Mucosa of gallbladder (tissue), 1 donor: ENCODE measurements around the gene NRXN2. TPM values are rescaled to one million over a fixed set of nuclear protein-coding genes. Genes with fewer than 3 reads are reported as not detected.
"Not testable (repeated sequence)": the region's sequence is repeated elsewhere in the genome, so short reads cannot be mapped to it uniquely, and the experiment has no call there.

Experiments used
- DNase-seq: peaks from one replicate; pipeline ENCODE4 v3.0.0-alpha.2; 2020; ENCODE audit warnings: low spot score
- total RNA-seq: library from RNA; stranded (reverse); gene quantifications from one replicate; pipeline ENCODE4 v1.2.1, GENCODE V29; 2021
- donor health status: DM: no; HTN: no; CAD: no.

NRXN2 gene
- total RNA-seq, 1 donor from 2014 or later, result 8.1 TPM

DNA sequence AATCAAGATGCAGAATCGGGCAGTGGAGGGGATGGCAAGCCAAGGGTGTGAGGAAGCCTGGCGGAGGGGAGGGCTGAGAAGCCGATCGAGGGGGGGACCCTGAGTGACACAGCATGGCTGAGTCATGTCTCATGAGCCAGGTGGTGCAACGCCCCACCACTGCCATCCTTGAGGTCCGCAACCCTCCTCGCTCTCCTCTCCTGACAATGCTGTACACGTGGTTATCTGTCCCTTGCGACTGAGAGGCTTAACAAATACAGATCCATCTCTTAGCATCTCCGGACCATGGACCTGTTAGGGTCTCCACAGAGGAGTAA, 117.8 kb downstream of the NRXN2 start:
- no peak for DNase-seq

DNA sequence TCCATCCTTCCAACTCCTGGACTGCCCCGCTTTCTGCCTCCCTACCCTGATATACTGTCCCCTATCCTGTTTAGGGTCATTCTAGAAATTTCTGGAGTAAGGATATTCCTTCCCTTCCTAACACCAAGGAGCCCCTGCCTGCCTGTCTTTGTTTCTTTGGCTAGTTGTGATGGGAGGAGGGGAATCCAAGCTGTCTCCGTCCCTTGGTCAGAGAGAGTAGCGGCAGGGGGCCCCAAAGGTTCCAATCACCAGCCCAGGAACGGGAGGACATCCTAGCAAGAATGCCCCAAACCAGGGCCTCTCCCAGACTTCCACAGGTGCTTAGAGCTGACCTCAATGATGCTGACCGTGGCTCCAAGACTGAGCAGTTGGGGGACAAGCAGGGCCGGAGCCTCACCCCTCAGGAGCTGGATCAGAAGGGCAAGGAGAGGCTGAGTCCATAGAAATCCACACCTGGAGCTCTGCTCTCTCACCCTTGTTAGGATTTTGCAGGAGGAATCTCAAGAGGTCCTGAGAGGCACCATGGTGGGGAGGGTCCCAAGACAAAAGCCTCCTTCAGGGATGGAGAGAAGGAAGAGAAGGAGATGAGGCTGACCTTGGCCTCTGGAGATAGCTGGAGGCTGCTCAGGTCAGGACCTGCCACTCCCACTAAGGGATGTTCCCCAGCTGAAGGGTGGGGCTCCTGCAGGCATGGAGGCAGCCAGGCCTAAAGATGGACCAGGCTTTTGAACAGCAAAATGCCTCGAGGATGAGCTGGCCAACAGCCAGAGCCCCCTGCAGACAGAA, 118.3 kb downstream of the NRXN2 start:
- no peak for DNase-seq

DNA sequence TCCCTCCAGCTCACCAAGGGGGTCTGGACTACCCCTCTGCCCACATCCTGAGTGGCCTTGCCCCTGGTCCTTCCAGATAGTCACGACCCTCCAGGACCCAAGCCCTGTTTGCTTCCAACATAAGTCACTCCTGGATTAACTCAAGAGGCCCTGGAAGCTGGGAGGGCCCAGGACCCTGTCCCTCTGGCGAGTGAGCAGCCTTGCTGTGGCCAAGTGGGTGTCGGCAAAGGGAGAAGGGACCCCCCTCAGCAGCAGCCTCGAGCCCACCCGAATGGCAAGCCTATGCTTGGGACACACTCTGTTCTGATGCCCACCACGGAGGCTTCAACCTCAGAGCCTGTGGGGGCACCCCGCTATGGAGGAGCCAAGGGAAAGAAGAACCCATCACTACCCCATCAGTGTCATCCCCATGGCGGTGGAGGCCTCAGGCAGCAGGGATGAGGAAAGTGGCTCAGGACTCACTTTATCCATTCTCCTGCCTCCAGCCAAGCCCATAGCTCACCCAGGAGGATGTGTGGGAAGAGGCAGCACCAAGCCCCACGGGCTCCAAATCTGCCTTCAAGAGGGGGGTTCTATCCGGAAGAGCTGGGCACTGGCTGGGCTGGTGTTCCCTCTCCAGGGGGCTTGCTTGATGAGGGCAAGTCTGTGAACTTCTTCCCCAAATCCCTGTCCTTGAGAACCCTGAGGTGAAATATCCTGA, 119.4 kb downstream of the NRXN2 start:
- DNase-seq, result no peak

DNA sequence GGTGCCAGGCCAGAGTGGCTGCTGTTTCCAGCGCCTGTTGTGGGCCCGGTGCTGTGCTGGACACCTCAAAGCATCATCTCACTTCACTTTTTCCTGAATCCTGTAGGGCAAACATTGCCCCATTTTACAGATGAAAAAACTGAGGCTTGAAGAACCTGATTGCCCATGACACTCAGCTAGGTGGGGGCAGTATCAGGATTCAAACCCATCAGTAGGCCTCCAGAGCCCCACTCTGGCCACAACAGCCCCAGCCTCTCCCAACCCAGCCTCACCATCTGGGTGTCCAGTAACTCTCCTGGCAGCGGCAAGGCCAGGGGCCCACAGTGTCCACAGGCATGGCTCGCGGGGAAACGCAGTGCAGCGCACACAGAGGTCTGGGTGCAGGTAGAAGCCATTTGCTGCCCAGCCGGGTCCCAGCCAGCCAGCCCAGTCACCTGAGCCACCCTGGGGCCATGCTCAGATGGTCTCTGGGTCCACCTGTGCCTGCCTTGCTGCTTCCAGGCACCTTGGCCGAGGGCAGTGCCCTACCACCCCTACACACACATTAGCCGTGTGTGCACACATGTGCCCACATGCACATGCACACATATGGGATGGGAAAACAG, 120.4 kb downstream of the NRXN2 start:
- no peak for DNase-seq

DNA sequence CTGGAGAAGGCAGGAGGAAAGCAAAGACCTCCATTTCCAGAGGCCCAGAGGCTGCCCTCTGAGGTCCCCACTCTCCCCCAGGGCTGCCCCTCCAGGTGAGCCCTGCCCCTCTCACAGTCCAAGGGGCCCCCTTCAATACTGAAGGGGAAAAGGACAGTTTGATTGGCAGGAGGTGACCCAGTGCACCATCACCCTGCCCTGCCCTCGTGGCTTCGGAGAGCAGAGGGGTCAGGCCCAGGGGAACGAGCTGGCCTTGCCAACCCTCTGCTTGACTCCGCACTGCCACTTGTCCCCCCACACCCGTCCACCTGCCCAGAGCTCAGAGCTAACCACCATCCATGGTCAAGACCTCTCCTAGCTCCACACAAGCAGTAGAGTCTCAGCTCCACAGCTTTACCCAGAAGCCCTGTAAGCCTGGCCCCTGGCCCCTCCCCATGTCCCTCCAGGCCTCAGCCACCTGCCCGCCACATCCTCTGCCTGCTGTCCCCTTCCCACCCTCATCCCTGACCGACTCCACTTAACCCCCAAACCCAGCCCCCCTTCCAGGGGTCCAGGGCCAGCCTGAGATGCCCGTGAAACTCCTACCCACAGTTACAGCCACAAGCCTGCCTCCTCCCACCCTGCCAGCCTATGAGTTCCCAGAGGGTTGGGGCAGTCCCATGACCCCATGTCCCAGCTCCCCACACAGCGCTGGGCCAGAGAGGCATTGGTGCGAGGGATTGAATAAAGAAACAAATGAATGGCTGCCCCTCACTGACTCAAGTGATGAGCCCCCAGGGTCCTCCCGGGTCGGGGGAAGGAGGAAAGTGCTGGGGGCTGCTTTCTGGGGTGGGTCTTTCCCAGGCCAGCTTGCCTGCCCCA, 121.2 kb downstream of the NRXN2 start:
- no peak for DNase-seq

DNA sequence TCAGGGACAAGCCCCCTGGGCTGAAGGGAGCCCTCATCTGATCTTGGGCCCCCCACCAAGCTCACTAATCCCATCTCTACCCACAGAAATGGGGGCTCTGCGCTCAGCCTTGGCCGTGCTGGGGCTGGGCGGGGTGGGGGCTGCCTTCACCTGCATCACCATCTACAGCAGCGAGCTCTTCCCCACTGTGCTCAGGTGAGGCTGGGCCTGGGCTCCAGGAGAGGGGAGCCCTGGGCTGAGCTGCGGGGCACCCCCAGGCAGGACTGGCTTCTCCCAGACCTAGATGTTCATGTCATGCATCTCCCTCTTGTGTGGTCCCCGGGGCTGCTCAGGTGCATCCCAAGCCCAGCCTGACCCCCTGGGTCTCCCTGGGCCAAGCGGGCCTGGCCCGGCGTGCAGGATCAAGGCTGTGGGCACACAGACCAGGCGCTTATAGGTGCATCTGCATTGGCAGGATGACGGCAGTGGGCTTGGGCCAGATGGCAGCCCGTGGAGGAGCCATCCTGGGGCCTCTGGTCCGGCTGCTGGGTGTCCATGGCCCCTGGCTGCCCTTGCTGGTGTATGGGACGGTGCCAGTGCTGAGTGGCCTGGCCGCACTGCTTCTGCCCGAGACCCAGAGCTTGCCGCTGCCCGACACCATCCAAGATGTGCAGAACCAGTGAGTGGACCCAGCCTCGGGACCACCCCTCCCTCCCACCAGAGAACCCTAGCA, 122.6 kb downstream of the NRXN2 start:
- no peak for DNase-seq

DNA sequence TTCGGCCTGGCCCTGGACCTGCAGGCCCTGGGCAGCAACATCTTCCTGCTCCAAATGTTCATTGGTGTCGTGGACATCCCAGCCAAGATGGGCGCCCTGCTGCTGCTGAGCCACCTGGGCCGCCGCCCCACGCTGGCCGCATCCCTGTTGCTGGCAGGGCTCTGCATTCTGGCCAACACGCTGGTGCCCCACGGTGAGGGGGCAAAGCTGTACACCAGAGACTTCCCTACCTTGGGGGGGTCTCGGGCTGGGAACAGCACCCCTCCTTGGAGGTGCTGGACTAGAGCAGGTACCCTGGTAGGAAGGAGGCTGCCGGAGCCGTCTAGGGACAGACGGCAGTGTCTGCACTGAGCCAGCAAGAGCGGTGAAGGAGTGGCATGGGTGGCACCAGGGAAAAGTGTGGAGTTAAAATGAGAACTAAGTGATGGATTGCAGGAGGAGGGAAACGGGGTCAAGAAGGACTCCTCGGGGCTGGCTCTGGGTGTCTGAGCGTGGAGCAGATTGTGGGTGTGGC, 123.2 kb downstream of the NRXN2 start:
- DNase-seq, result no peak

DNA sequence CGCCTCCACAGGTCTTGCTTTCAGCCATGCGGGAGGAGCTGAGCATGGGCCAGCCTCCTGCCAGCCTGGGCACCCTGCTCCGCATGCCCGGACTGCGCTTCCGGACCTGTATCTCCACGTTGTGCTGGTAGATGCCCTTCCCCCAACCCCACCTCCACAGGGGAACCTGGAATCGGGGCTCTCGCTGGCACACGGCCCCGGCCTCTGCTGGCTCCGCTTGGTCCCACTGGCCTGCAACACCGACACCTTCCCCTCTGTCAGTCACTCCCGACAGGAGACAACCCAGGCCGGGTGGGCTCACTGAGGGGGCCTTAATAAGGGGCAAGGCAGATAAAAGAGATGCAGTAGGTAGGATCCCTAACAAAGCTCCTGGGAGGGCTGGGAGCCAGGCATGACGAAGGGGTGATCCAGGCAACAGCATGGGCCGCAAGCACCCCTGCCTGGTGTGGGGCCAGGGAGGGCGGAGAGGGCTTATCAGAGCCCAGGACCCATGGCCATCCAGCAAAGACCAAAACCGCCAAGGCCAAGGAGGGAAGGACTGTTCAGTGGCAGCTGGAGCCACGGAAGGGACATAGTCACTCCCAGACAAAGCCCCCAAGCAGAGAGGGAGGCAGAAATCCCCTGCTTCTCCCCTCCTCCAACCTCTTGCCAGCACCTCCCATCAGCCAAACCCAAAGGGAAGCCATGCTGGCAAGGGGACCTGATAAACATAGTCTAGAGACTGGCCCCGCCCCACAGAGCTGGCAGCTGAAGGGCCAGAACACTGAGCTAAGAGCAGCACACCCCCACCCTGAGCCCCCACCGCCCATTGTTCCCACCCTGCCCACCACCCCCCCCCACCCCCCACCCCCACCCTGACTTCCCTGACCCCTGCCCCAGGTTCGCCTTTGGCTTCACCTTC, 124.0 kb downstream of the NRXN2 start:
- no peak for DNase-seq

DNA sequence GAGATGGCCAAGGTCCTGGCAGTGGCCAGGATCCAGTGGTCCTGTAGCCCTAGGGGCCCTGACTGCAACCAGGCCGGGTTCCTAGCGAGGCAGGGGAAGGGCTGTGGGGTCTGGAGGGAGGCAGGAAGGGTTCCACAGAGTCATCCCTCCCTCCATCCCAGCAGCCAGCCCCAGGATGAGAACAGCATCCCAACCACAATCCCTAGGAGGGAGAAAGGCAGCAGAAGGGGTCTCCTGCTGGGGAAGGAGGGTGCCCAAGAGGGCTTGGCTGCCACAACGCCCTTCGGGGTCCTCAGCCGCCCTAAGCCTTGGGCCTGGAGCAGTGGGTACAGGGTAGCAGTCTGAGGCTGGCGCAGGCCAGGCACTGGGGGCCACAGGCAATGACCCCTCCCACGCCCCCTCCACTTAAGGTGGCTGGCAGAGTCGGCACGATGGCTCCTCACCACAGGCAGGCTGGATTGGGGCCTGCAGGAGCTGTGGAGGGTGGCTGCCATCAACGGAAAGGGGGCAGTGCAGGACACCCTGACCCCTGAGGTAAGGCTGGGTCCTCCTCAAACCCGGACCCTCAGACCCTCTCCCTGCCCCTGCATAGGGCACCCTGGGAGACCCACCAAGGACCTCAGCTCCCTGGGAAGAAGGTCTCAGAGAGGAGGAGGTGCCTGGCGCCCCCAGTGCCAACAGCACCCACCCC, 124.7 kb downstream of the NRXN2 start:
- no peak for DNase-seq

DNA sequence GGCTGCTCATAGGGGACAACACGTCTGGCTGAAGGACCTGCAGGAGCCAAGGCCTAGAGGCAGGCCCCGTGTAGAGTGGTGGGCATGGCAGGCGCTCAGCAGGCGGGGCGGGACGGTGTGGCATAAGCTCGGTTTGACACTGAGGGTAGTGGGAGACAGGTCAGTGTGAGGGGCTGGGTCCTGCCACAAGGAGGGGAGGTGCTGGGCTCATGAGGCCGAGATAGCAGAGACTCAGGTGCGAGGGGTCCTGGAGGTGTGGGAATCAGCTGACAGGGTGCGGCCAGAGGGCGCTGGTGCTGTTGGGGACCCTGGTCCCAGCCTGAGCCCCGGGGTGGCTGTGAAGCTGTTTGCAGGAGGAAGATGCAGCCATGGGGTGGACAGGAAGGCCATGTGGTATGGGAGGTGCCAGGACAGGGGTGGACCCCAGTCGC, 125.3 kb downstream of the NRXN2 start:
- no peak for DNase-seq

DNA sequence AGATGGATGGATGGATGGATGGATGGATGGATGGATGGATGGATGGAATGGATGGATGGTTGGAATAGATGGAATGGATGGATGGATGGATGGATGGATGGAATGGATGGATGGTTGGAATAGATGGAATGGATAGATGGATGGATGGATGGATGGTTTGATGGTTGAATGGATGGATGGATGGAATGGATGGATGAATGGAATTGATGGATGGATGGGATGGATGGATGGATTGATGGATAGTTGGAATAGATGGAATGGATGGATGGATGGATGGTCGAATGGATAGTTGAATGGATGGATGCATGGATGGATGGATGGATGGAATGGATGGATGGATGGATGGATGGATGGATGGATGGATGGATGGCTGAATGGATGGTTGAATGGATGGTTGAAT, 127.1 kb downstream of the NRXN2 start:
- not testable (repeated sequence) for DNase-seq

DNA sequence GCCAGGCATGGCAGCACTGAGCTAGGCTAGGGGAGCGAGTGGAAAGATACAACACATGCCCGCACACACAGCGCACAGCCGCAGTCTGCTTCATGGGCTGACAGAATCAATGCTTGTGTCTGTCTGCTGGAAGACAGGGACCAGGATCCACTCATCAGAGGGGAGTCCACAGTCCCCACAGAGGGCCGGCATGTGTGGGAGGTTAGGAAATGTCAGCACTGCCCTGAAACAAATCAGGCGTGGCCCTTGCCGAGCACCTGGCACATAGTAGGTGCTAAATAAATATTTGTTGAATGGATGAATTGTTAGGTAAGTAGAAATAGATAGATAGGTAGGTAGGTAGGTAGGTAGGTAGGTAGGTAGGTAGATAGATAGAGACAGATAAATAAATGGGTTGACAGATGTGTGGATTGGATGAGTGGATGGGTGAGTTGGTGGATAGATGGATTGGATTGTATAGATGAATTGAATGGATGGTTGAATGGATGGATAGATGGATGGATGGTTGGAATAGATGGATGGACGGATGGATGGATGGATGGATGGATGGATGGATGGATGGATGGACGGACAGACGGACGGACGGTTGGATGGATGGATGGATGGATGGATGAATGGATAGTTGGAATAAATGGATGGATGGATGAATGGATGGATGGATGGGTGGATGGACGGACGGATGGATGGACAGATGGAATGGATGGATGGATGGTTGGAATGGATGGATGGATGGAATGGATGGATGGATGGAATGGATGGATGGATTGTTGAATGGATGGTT, 128.6 kb downstream of the NRXN2 start:
- DNase-seq, result no peak

DNA sequence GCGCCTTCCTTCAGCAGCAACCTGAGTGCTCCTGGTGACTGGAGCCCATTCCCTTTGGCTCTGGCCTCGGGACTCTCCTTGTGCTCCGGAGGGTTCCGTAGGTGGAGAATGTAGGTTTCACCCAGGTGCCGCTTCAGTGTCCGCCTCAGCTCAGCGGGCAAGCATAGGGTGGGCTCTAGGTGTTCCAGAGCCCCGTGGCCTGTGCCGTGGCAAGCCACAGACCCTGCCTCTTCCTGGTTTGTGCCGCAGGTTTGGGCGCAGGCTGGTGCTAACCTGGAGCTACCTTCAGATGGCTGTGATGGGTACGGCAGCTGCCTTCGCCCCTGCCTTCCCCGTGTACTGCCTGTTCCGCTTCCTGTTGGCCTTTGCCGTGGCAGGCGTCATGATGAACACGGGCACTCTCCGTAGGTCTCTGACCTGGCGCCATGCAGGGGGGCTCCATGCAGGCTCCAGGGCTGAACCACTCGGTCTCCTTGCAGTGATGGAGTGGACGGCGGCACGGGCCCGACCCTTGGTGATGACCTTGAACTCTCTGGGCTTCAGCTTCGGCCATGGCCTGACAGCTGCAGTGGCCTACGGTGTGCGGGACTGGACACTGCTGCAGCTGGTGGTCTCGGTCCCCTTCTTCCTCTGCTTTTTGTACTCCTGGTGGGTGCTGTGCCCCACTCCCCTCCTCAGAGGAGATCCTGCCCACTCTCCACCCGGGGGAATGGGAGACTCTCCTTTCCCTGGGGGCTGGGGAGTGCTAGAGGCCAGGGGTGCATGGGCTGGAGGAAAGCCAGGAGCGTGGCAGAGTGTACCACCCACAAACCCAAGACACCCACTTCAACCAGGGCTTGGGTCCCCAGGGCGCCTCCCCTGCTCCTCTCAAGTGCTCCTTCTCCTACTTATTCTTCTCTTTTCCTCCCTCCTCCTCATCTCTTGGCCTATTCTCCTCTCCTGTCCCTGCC, 129.6 kb downstream of the NRXN2 start:
- no peak for DNase-seq

DNA sequence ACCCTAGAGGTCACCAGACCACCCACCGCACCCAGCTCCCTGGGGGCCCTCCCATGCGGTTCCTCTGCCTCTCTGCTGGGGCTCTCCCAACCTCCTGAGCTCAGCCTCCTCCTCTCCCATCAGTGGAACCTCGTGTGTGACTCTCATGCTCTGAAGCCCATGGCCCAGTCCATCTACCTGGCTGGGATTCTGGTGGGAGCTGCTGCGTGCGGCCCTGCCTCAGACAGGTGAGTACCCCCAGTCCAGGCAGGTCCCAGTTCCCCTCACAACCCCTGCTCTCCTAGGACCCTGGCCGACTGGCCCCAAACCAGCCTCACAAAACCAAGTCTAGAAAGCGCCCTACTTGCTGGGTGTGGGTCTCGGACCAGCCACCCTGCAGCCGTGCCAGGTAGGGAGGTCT, 130.3 kb downstream of the NRXN2 start:
- DNase-seq, result no peak

DNA sequence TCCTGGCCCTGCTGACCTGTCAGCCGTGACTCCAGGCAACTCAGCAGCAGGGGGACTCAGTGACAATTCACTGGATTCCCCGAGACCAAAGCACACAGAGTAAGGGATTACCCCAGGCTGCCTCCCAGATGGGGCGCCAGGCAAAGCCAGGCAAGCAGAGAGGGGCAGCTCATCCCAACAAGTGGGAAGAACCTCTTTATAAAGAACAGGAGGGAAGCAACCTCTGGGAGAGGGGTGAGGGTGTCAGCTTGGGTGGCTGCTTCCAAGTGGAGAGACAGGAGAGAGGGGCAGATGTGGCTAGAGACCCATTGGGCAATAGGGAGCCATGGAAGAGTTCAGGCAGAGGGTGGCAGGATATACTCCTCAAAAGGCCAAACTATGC, 130.8 kb downstream of the NRXN2 start:
- DNase-seq, result no peak

DNA sequence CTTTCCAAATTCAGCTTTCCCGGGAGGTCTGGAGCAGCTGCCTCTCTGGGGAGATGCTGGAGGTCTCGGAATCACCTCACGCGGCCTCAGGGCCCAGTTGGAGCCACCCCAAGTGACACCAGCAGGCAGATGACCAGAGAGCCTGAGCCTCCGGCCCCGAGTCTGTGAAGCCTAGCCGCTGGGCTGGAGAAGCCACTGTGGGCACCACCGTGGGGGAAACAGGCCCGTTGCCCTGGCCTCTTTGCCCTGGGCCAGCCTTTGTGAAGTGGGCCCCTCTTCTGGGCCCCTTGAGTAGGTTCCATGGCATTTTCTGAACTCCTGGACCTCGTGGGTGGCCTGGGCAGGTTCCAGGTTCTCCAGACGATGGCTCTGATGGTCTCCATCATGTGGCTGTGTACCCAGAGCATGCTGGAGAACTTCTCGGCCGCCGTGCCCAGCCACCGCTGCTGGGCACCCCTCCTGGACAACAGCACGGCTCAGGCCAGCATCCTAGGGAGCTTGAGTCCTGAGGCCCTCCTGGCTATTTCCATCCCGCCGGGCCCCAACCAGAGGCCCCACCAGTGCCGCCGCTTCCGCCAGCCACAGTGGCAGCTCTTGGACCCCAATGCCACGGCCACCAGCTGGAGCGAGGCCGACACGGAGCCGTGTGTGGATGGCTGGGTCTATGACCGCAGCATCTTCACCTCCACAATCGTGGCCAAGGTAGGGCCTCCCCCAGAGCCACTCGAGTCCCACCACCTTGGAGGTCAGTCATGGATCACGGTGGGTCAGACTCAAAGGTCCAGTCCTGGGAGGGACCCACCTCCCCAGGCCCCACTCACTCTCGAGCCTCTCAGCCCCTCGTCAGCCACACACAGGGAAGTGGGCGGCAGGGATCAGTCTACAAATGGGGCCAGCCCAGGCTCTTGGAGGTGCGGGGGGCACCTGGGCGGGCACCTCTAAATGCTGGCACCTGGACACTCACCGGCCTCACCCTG, 131.5 kb downstream of the NRXN2 start:
- DNase-seq, result no peak
